SK-N-SH (cell line): ENCODE data around the gene REV1. TPM values are rescaled to one million over a fixed set of nuclear protein-coding genes. Genes with fewer than 3 reads are reported as not detected.

Experiments used
- CTCF ChIA-PET: fragments of 300-600, 350-600 bp; formaldehyde crosslinking; extraction: SDS; loops from one replicate; lab custom pipeline; 2021; lab: Yijun Ruan, JAX
- POLR2A ChIA-PET: fragments of 350-600 bp; sonication (Branson Sonifier 250); formaldehyde crosslinking; extraction: SDS; loops from one replicate; lab custom pipeline; 2020; ENCODE audit warnings: antibody characterized with exemption, inconsistent platforms; lab: Yijun Ruan, JAX
- DNase-seq: peaks from one replicate; pipeline ENCODE4 v3.0.0; 2012
- H2AFZ ChIP-seq: fragments of 200-600 bp; sonication (generic); 2 replicates; pipeline ENCODE4 v1.8.1; 2016; ENCODE audit warnings: antibody characterized with exemption, mild to moderate bottlenecking, low read depth
- H3F3A ChIP-seq: fragments of 200-600 bp; sonication (generic); replicated peaks from 2 replicates; pipeline ENCODE3; 2016; ENCODE audit warnings: antibody characterized with exemption, mild to moderate bottlenecking; ENCODE audit not compliant: insufficient read depth
- H3K27ac ChIP-seq, 2 experiments: fragments of 200-500 bp in 1 of 2; fragments of 200-600 bp in 1 of 2; sonication (Bioruptor generic) in 1 of 2; sonication (generic), shearing (Covaris generic) in 1 of 2; 2 replicates each; pipeline versions ENCODE4 v1.5.1 to v1.6.1; 2014 to 2016; ENCODE audit warnings: low read depth in 2 of 2, inconsistent platforms in 1 of 2, low read length in 1 of 2, mild to moderate bottlenecking in 1 of 2, mixed read lengths in 1 of 2
- H3K27me3 ChIP-seq: fragments of 200-600 bp; sonication (generic), shearing (Covaris generic); 2 replicates; pipeline ENCODE4 v1.6.1; 2016; ENCODE audit warnings: mixed run types; ENCODE audit not compliant: insufficient read depth
- H3K36me3 ChIP-seq, 2 experiments: fragments of 200-500 bp in 1 of 2; fragments of 200-600 bp in 1 of 2; sonication (Bioruptor generic) in 1 of 2; sonication (generic) in 1 of 2; replicated peaks in 1 of 2; 2 replicates each; pipeline versions ENCODE3 to v1.5.1; 2014 to 2016; ENCODE audit warnings: low read length in 1 of 2, mild to moderate bottlenecking in 1 of 2; ENCODE audit not compliant: insufficient read depth in 2 of 2, control insufficient read depth in 1 of 2
- H3K4me1 ChIP-seq, 2 experiments: fragments of 200-500 bp in 1 of 2; fragments of 200-600 bp in 1 of 2; sonication (Bioruptor generic) in 1 of 2; sonication (generic), shearing (Covaris generic) in 1 of 2; 2 replicates each; pipeline versions ENCODE4 v1.5.1 to v1.6.1; 2014 to 2016; ENCODE audit warnings: low read depth in 1 of 2, low read length in 1 of 2, mixed run types in 1 of 2; ENCODE audit not compliant: insufficient read depth in 2 of 2, control insufficient read depth in 1 of 2
- H3K4me2 ChIP-seq: fragments of 200-600 bp; sonication (generic), shearing (Covaris generic); 2 replicates; pipeline ENCODE4 v1.6.1; 2017; ENCODE audit warnings: mixed run types
- H3K4me3 ChIP-seq, 2 experiments: fragments of 200-500 bp in 1 of 2; fragments of 200-600 bp in 1 of 2; sonication (Bioruptor generic) in 1 of 2; sonication (generic), shearing (Covaris generic) in 1 of 2; 2 replicates each; pipeline versions ENCODE4 v1.5.1 to v1.8.1; 2014 to 2016; ENCODE audit warnings: low read depth in 2 of 2, inconsistent platforms in 1 of 2, low read length in 1 of 2, mild to moderate bottlenecking in 1 of 2, mixed read lengths in 1 of 2, moderate library complexity in 1 of 2
- H3K79me2 ChIP-seq: fragments of 200-600 bp; sonication (generic); 2 replicates; pipeline ENCODE4 v1.8.1; 2017; ENCODE audit warnings: mild to moderate bottlenecking; ENCODE audit not compliant: insufficient read depth
- H3K9ac ChIP-seq: fragments of 200-600 bp; sonication (generic); 2 replicates; pipeline ENCODE4 v1.6.1; 2017; ENCODE audit warnings: mixed run types
- H3K9me2 ChIP-seq: fragments of 200-600 bp; sonication (generic); 2 replicates; pipeline ENCODE4 v1.6.1; 2017; ENCODE audit warnings: mixed run types
- H3K9me3 ChIP-seq: fragments of 200-600 bp; sonication (generic); 2 replicates; pipeline ENCODE4 v1.6.1; 2017; ENCODE audit warnings: mixed run types, mild to moderate bottlenecking, moderate library complexity
- H4K20me1 ChIP-seq: fragments of 200-600 bp; sonication (generic); 2 replicates; pipeline ENCODE4 v1.6.1; 2017; ENCODE audit warnings: mild to moderate bottlenecking, mixed run types; ENCODE audit not compliant: insufficient read depth
- CHD2 ChIP-seq: fragments of 150-350 bp; IDR thresholded peaks from 2 replicates; pipeline ENCODE4 v1.6.1; 2018; ENCODE audit warnings: low read length; ENCODE audit not compliant: partially characterized antibody
- ELF1 ChIP-seq: IDR thresholded peaks from 2 replicates; pipeline ENCODE4 v1.4.0; 2012
- FOXM1 ChIP-seq: IDR thresholded peaks from 2 replicates; pipeline ENCODE4 v1.4.0; 2012; ENCODE audit warnings: low read depth, mild to moderate bottlenecking
- JUND ChIP-seq: IDR thresholded peaks from 2 replicates; pipeline ENCODE4 v1.4.0; 2012
- NRF1 ChIP-seq: IDR thresholded peaks from 2 replicates; pipeline ENCODE4 v1.6.1; 2012; ENCODE audit warnings: low read depth, mild to moderate bottlenecking, low read length
- RFX5 ChIP-seq: IDR thresholded peaks from 2 replicates; pipeline ENCODE4 v1.6.1; 2012; ENCODE audit warnings: mild to moderate bottlenecking, improper control_type of control experiment, low read length
- RXRA ChIP-seq: IDR thresholded peaks from 2 replicates; pipeline ENCODE4 v1.4.0; 2012; ENCODE audit warnings: low read depth, mild to moderate bottlenecking, borderline replicate concordance
- SIN3A ChIP-seq: IDR thresholded peaks from 2 replicates; pipeline ENCODE4 v1.6.1; 2012; ENCODE audit warnings: low read depth, mild to moderate bottlenecking, low read length, moderate library complexity, borderline replicate concordance
- TAF1 ChIP-seq: IDR thresholded peaks from 2 replicates; pipeline ENCODE4 v1.6.1; 2012; ENCODE audit warnings: low read depth, mild to moderate bottlenecking, low read length, moderate library complexity, borderline replicate concordance
- TCF12 ChIP-seq: IDR thresholded peaks from 2 replicates; pipeline ENCODE4 v1.4.0; 2012
- ZBTB33 ChIP-seq: IDR thresholded peaks from 2 replicates; pipeline ENCODE4 v1.4.0; 2012; ENCODE audit warnings: low read depth, borderline replicate concordance
- WGBS: methylation state at CpG from one replicate; pipeline ENCODE4 v1.1.6; 2017; ENCODE audit warnings: low lambda C conversion rate; 5-methylcytosine and 5-hydroxymethylcytosine counted together
- polyA plus RNA-seq, 3 experiments: library from polyadenylated mRNA; depleted of rRNA; stranded (reverse); fragments of >200 nt; gene quantifications; 2 replicates each; pipeline ENCODE4 v1.2.3, GENCODE V29; 2012
- TF ChIP-seq, protein P1 (sequence below): IDR thresholded peaks from 2 replicates; pipeline ENCODE4 v1.6.1; 2012; ENCODE audit warnings: mild to moderate bottlenecking, low read depth, low read length, moderate library complexity
- TF ChIP-seq, protein P2 (sequence below): IDR thresholded peaks from 2 replicates; pipeline ENCODE4 v1.4.0; 2012; ENCODE audit warnings: low read depth, borderline replicate concordance

The REV1 gene
- polyA plus RNA-seq, 1 of the 3 experiments (the other 2 are of a cell fraction) = 15.9 TPM

GRCh38 chr2:99471654-99472599, 17.9 kb downstream of the REV1 start:
- H2AFZ ChIP-seq = no peak overlapping the region
- H3F3A ChIP-seq = peaks cover 22% of the 10 kb centered on the region
- peaks cover 9% of the 10 kb centered on the region; the same call in 1 of the 2 replicates for H3K9me3 ChIP-seq
- 90% methylated on average over 7 of the region's 7 CpGs for WGBS
- H3K79me2 ChIP-seq = peaks cover 100% of the 10 kb centered on the region
- ChIA-PET POLR2A (no interaction called here), CTCF (interaction anchor here (1.1 kb wide), 1 partner anchor 9 kb away, joined by 3 read pairs; no protein-coding TSS in a partner anchor)
- peaks cover 0 to 16% of the 10 kb centered on the region in 2 experiments for H3K36me3 ChIP-seq
- no peak overlapping the region for H3K9ac ChIP-seq
- H3K4me2 ChIP-seq = no peak overlapping the region
- no peak overlapping the region for H3K27ac ChIP-seq
- H3K9me2 ChIP-seq = no peaks in the 10 kb centered on the region
- no peak overlapping the region for H3K4me3 ChIP-seq
- no peak for DNase-seq
- peaks cover 44% of the 10 kb centered on the region for H4K20me1 ChIP-seq
- no peak for TF ChIP-seq JUND
- TF ChIP-seq, protein P1, sequence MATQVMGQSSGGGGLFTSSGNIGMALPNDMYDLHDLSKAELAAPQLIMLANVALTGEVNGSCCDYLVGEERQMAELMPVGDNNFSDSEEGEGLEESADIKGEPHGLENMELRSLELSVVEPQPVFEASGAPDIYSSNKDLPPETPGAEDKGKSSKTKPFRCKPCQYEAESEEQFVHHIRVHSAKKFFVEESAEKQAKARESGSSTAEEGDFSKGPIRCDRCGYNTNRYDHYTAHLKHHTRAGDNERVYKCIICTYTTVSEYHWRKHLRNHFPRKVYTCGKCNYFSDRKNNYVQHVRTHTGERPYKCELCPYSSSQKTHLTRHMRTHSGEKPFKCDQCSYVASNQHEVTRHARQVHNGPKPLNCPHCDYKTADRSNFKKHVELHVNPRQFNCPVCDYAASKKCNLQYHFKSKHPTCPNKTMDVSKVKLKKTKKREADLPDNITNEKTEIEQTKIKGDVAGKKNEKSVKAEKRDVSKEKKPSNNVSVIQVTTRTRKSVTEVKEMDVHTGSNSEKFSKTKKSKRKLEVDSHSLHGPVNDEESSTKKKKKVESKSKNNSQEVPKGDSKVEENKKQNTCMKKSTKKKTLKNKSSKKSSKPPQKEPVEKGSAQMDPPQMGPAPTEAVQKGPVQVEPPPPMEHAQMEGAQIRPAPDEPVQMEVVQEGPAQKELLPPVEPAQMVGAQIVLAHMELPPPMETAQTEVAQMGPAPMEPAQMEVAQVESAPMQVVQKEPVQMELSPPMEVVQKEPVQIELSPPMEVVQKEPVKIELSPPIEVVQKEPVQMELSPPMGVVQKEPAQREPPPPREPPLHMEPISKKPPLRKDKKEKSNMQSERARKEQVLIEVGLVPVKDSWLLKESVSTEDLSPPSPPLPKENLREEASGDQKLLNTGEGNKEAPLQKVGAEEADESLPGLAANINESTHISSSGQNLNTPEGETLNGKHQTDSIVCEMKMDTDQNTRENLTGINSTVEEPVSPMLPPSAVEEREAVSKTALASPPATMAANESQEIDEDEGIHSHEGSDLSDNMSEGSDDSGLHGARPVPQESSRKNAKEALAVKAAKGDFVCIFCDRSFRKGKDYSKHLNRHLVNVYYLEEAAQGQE = no peak
- TF ChIP-seq NRF1 = no peak
- TF ChIP-seq ZBTB33 = no peak
- TF ChIP-seq TCF12 = no peak
- no peak for TF ChIP-seq ELF1
- TF ChIP-seq CHD2 = no peak
- TF ChIP-seq, all 33 proteins: peak for 0
- H3K27me3 ChIP-seq = no peaks in the 10 kb centered on the region
- peaks cover 0 to 13% of the 10 kb centered on the region in 2 experiments; a peak in 2 of 4 replicates for H3K4me1 ChIP-seq

DNA sequence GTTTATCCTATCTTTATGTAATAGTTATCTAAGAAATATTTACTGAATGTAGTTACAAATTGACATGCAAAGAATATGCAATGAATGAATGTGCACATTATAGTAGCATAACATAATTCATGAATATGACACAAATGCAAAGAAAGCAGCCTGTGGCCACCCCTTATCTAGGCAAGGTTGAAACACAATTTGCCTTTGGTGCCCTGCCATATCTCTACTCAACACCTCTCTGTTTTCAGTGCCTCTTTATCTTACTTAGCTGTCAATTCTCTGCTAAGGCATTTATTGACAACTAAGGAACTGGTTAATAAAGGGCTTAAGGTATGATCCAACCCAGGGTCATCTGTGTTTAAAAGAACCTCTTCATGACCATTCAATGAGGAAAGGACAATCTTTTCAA, 18.9 kb downstream of the REV1 start:
- no peaks in the 10 kb centered on the region for H3K9me2 ChIP-seq
- H3K4me3 ChIP-seq = no peak overlapping the region
- no peak for DNase-seq
- H3K9me3 ChIP-seq = peaks cover 9% of the 10 kb centered on the region; the same call in 1 of the 2 replicates
- H3K27me3 ChIP-seq = no peaks in the 10 kb centered on the region
- CTCF ChIA-PET = interaction anchor here (1.1 kb wide), 1 partner anchor 8 kb away, joined by 3 read pairs; no protein-coding TSS in a partner anchor
- H3K36me3 ChIP-seq = peaks cover 0 to 16% of the 10 kb centered on the region in 2 experiments
- H3K27ac ChIP-seq = no peak overlapping the region
- H3K79me2 ChIP-seq = peaks cover 100% of the 10 kb centered on the region
- H3F3A ChIP-seq = peaks cover 19% of the 10 kb centered on the region
- H3K4me1 ChIP-seq = peaks cover 0 to 13% of the 10 kb centered on the region in 2 experiments; a peak in 2 of 4 replicates
- H3K4me2 ChIP-seq = no peak overlapping the region
- no peak overlapping the region for H3K9ac ChIP-seq
- peaks cover 53% of the 10 kb centered on the region for H4K20me1 ChIP-seq
- H2AFZ ChIP-seq = no peak overlapping the region
- POLR2A ChIA-PET = no interaction called here
- TF ChIP-seq, protein P1 = no peak
- TF ChIP-seq RFX5 (no peak), RXRA (no peak), ELF1 (no peak), TAF1 (no peak), SIN3A (no peak), FOXM1 (no peak), TCF12 (no peak)
- TF ChIP-seq, protein P2, sequence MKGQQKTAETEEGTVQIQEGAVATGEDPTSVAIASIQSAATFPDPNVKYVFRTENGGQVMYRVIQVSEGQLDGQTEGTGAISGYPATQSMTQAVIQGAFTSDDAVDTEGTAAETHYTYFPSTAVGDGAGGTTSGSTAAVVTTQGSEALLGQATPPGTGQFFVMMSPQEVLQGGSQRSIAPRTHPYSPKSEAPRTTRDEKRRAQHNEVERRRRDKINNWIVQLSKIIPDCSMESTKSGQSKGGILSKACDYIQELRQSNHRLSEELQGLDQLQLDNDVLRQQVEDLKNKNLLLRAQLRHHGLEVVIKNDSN = no peak
